Activated B cell treated with CpG ODN at 0.5 μM for 24 hours (primary cell): ENCODE data around the gene IL36RN. TPM values are rescaled to one million over a fixed set of nuclear protein-coding genes. Genes with fewer than 3 reads are reported as not detected.

ENCODE experiments used
- ATAC-seq: fragments of 200-7000 bp; cut with Tn5 transposase; one replicate; pipeline ENCODE4 v1.10.0; 2021; ENCODE audit warnings: low read depth, mild to moderate bottlenecking, moderate library complexity
- CTCF ChIA-PET: fragments of 350-600 bp; sonication (Branson Sonifier 250); formaldehyde crosslinking; loops from one replicate; lab custom pipeline; 2021; ENCODE audit warnings: antibody characterized with exemption; lab: Charles Lee
- POLR2A ChIA-PET: fragments of 350-600 bp; sonication (Branson Sonifier 250); formaldehyde crosslinking; loops from one replicate; lab custom pipeline; 2021; ENCODE audit warnings: antibody characterized with exemption; lab: Charles Lee
- DNase-seq: peaks from one replicate; pipeline ENCODE4 v3.0.0; 2022
- H3K27ac Mint-ChIP-seq: one replicate; pipeline ENCODE4 v1.8.0; 2020; ENCODE audit warnings: mixed read lengths
- H3K27me3 Mint-ChIP-seq: one replicate; pipeline ENCODE4 v1.8.0; 2021; ENCODE audit warnings: mixed read lengths
- H3K36me3 Mint-ChIP-seq: one replicate; pipeline ENCODE4 v1.8.0; 2021; ENCODE audit warnings: low read depth, mixed read lengths
- H3K4me1 Mint-ChIP-seq: one replicate; pipeline ENCODE4 v1.8.0; 2021; ENCODE audit warnings: mixed read lengths
- H3K4me3 Mint-ChIP-seq: one replicate; pipeline ENCODE4 v1.8.0; 2020; ENCODE audit warnings: mild to moderate bottlenecking, mixed read lengths
- H3K9me3 Mint-ChIP-seq: one replicate; pipeline ENCODE4 v1.8.0; 2020; ENCODE audit warnings: mixed read lengths
- CTCF ChIP-seq: fragments of 200-600 bp; IDR thresholded peaks from one replicate; pipeline ENCODE4 v1.8.0; 2022; ENCODE audit warnings: antibody characterized with exemption, mild to moderate bottlenecking
- intact Hi-C: fragments of 100-400 bp; cut with micrococcal nuclease; formaldehyde crosslinking; loops from one replicate; pipeline ENCODE4 v1.15.1; 2024
- total RNA-seq: library from RNA; stranded (reverse); gene quantifications from 2 replicates; pipeline ENCODE4 v1.2.3, GENCODE V29; 2022

The IL36RN gene
- total RNA-seq, 1 donor from 2014 or later, result not detected

GRCh38 chr2:113018509-113018908 lies 40.5 kb upstream of the IL36RN start:
- ChIA-PET CTCF (no interaction called here), POLR2A (no interaction called here)
- no peak overlapping the region for H3K27ac Mint-ChIP-seq
- no peak overlapping the region for H3K4me3 Mint-ChIP-seq
- no peak for DNase-seq
- ATAC-seq, result no peak
- no peaks in the 10 kb centered on the region for H3K4me1 Mint-ChIP-seq
- intact Hi-C loops, result no loop called here
- peaks cover 40% of the 10 kb centered on the region for H3K27me3 Mint-ChIP-seq
- H3K36me3 Mint-ChIP-seq, result no peaks in the 10 kb centered on the region
- no peak for TF ChIP-seq CTCF
- H3K9me3 Mint-ChIP-seq, result peaks cover 6% of the 10 kb centered on the region

GRCh38 chr2:113021312-113021711 lies 37.7 kb upstream of the IL36RN start:
- Mint-ChIP-seq H3K27me3 (peaks cover 45% of the 10 kb centered on the region), H3K9me3 (peaks cover 6% of the 10 kb centered on the region), H3K4me3 (no peak overlapping the region), H3K36me3 (no peaks in the 10 kb centered on the region), H3K4me1 (peaks cover 4% of the 10 kb centered on the region), H3K27ac (no peak overlapping the region)
- DNase-seq, result no peak
- ATAC-seq, result no peak
- no peak for TF ChIP-seq CTCF
- POLR2A ChIA-PET, result no interaction called here
- CTCF ChIA-PET, result no interaction called here
- intact Hi-C loops, result no loop called here

GRCh38 chr2:113024764-113025163 lies 34.2 kb upstream of the IL36RN start:
- POLR2A ChIA-PET, result no interaction called here
- Mint-ChIP-seq H3K4me3 (no peak overlapping the region), H3K4me1 (peaks cover 4% of the 10 kb centered on the region), H3K27ac (no peak overlapping the region), H3K27me3 (peaks cover 37% of the 10 kb centered on the region), H3K36me3 (no peaks in the 10 kb centered on the region), H3K9me3 (no peaks in the 10 kb centered on the region)
- intact Hi-C loops, result no loop called here
- DNase-seq, result no peak
- ATAC-seq, result no peak
- TF ChIP-seq CTCF, result no peak
- CTCF ChIA-PET, result no interaction called here

GRCh38 chr2:113025737-113026136 lies 33.3 kb upstream of the IL36RN start:
- CTCF ChIA-PET, result no interaction called here
- DNase-seq (no peak), ATAC-seq (peak; percentile 72)
- Mint-ChIP-seq H3K36me3 (no peaks in the 10 kb centered on the region), H3K4me1 (peaks cover 4% of the 10 kb centered on the region), H3K9me3 (no peaks in the 10 kb centered on the region), H3K27ac (no peak overlapping the region), H3K27me3 (peaks cover 41% of the 10 kb centered on the region), H3K4me3 (no peak overlapping the region)
- no peak for TF ChIP-seq CTCF
- POLR2A ChIA-PET, result no interaction called here
- intact Hi-C loops, result no loop called here

- TF ChIP-seq CTCF, result no peak
- no peak for DNase-seq
- no peak for ATAC-seq
- ChIA-PET POLR2A (no interaction called here), CTCF (no interaction called here)
- intact Hi-C loops, result no loop called here
- H3K9me3 Mint-ChIP-seq, result no peaks in the 10 kb centered on the region
- no peak overlapping the region for H3K27ac Mint-ChIP-seq
- no peak overlapping the region for H3K4me3 Mint-ChIP-seq
- H3K4me1 Mint-ChIP-seq, result peaks cover 4% of the 10 kb centered on the region
- no peaks in the 10 kb centered on the region for H3K36me3 Mint-ChIP-seq
- peaks cover 45% of the 10 kb centered on the region for H3K27me3 Mint-ChIP-seq
These were observed 31.3 kb upstream of the IL36RN start for GRCh38 chr2:113027691-113028090.
